ENCODE measurements around the gene KCND2. TPM values are rescaled to one million over a fixed set of nuclear protein-coding genes. Genes with fewer than 3 reads are reported as not detected.

KCND2 gene
- polyA plus RNA-seq, 2 of the 4 experiments (the other 2 are of a cell fraction), result 0.01 TPM; not detected in 1

DNA sequence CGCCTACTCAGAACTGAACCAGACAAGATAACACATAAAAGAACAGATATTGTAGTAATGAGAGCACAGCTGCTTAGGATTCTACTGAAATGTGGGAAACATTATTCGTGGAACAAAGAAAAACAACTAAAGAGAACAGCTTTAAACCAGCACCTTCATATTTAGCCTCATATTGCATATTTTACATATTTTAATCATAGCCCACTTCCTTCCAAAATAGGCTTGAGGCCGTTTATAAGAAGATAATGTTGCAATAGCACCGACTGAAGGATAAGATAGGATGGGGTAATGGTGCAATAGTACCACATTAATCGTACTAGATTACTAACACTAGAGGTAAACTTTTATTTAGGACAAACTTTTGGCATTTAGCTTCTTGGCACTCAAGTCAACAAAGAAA lies 71.3 kb downstream of the KCND2 start (continued):
- TF ChIP-seq RAD21 (conservative IDR thresholded peaks at IDR 0.05 in 1 of 2, IDR thresholded peaks at IDR 0.05 in 1 of 2), result no peak
- no peak for TF ChIP-seq RFX5 (IDR thresholded peaks at IDR 0.05)
- TF ChIP-seq, protein P1, sequence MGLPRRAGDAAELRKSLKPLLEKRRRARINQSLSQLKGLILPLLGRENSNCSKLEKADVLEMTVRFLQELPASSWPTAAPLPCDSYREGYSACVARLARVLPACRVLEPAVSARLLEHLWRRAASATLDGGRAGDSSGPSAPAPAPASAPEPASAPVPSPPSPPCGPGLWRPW (IDR thresholded peaks at IDR 0.05), result no peak
- TF ChIP-seq CEBPB (IDR thresholded peaks at IDR 0.05), result no peak
- no peak for TF ChIP-seq ZC3H11A (IDR thresholded peaks at IDR 0.05)
- TF ChIP-seq FOXS1 (CRISPR knock-in tag; IDR thresholded peaks at IDR 0.05), result no peak

DNA sequence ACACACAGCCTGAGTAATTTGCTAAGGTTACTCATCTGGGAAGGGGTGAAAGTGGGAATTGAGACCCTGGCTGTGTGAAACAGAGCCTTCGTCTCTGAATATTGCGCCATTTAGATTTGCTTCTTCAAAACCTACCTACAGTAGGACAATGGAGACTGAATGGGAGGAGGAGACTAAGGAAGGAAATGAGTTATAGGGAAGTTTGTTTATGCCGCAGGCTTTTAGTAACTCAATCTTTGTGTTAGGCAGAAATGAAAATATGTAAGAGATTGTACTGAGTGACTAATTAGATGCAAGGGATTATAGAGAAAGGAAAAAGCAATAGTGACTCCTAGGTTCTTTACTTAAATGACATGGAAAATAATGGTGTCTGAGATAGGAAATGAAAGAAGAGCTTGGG lies 80.2 kb downstream of the KCND2 start:
- CTCF ChIA-PET, result no interaction called here
- POLR2A ChIA-PET, result no interaction called here
- Histone ChIP-seq H3K9me3 (no peaks in the 10 kb centered on the region), H3K4me1 (no peaks in the 10 kb centered on the region), H3K27ac (no peak overlapping the region), H3K4me2 (no peak overlapping the region), H3K4me3 (no peak overlapping the region)
- WGBS (ENCODE audit: missing lambda C conversion rate), result 77% methylated on average over 3 of the region's 3 CpGs
- DNase-seq (ENCODE audit: low read depth in 1 of 2, low spot score in 1 of 2), result no peak
- FAIRE-seq, result no peak
- TF ChIP-seq CBX2 (IDR thresholded peaks at IDR 0.05; ENCODE audit: borderline replicate concordance, low read depth), result no peak
- no peak for TF ChIP-seq ZNF302 (CRISPR knock-in tag; IDR thresholded peaks at IDR 0.05)
- no peak for TF ChIP-seq SREBF2 (IDR thresholded peaks at IDR 0.05)
- TF ChIP-seq MAZ (IDR thresholded peaks at IDR 0.05; ENCODE audit: borderline replicate concordance, low read depth, low read length), result no peak
- TF ChIP-seq RAD21 (conservative IDR thresholded peaks at IDR 0.05 in 1 of 2, IDR thresholded peaks at IDR 0.05 in 1 of 2), result no peak
- TF ChIP-seq RCOR1 (IDR thresholded peaks at IDR 0.05; ENCODE audit: low read depth, low read length), result no peak
- TF ChIP-seq, protein P2, sequence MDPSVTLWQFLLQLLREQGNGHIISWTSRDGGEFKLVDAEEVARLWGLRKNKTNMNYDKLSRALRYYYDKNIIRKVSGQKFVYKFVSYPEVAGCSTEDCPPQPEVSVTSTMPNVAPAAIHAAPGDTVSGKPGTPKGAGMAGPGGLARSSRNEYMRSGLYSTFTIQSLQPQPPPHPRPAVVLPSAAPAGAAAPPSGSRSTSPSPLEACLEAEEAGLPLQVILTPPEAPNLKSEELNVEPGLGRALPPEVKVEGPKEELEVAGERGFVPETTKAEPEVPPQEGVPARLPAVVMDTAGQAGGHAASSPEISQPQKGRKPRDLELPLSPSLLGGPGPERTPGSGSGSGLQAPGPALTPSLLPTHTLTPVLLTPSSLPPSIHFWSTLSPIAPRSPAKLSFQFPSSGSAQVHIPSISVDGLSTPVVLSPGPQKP (IDR thresholded peaks at IDR 0.05; ENCODE audit: low read depth, low read length), result no peak
- TF ChIP-seq, protein P3, sequence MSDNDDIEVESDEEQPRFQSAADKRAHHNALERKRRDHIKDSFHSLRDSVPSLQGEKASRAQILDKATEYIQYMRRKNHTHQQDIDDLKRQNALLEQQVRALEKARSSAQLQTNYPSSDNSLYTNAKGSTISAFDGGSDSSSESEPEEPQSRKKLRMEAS (IDR thresholded peaks at IDR 0.05), result no peak
- no peak for ATAC-seq

DNA sequence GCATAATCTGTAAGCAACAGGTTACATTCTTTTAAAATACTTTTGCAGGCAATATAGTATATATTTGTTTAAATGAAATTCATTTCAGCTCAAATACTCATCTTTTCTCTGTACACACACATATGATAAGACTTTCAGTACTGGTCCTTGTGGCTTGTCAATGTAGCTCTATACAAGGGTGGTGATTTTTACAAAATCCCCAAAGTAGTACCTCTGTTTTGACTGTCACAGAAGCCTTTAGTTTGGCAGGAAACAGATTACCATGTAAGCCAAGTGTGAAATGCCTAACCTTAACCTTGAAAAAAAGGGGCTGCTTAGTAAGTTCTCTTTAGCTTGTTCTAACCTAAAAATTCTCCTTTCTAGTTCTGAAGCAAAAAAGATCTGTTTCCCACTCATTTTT lies 87.9 kb downstream of the KCND2 start:
- Histone ChIP-seq H3K4me3 (no peak overlapping the region), H3K4me1 (no peaks in the 10 kb centered on the region), H3K4me2 (no peak overlapping the region), H3K27ac (no peak overlapping the region), H3K9me3 (no peaks in the 10 kb centered on the region)
- FAIRE-seq, result no peak
- TF ChIP-seq FOXS1 (CRISPR knock-in tag; IDR thresholded peaks at IDR 0.05), result no peak
- TF ChIP-seq EP300 (IDR thresholded peaks at IDR 0.05), result no peak
- TF ChIP-seq BHLHE40 (IDR thresholded peaks at IDR 0.05; ENCODE audit: low read depth, low read length), result no peak
- ChIA-PET POLR2A (no interaction called here), CTCF (no interaction called here)
- no peak for DNase-seq (ENCODE audit: low read depth in 1 of 2, low spot score in 1 of 2)
- no peak for ATAC-seq

DNA sequence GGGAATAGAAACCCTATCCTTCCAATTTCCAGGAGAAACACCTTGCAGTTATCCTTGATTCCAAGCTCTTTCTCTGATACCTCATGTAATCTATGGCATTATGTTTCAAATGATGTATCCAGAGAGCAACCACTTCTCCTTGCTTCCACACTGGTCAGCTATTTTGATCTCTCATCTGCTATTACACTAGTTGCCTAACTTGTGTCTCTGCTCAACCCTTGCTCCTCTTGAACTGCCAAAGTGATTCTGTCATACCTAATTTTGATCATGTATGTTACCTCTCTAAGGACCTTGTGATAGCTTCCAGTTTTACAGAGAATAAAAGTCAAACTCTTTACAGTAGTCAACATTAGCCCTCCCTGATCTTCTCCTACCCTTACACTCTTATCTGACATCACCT lies 90.4 kb downstream of the KCND2 start:
- ATAC-seq (no peak), FAIRE-seq (no peak), DNase-seq (ENCODE audit: low read depth in 1 of 2, low spot score in 1 of 2) (no peak)
- CTCF ChIA-PET, result interaction anchor here (0.7 kb wide), 1 partner anchor 1945 kb away, joined by 3 read pairs; no protein-coding TSS in a partner anchor
- no peak overlapping the region for H3K4me2 ChIP-seq
- no peaks in the 10 kb centered on the region for H3K4me1 ChIP-seq
- no peak overlapping the region for H3K27ac ChIP-seq
- no peak overlapping the region for H3K4me3 ChIP-seq
- POLR2A ChIA-PET, result no interaction called here
- TF ChIP-seq SREBF2 (IDR thresholded peaks at IDR 0.05) (no peak), MYC (IDR thresholded peaks at IDR 0.05; ENCODE audit: borderline replicate concordance, low read length) (no peak), FOXS1 (CRISPR knock-in tag; IDR thresholded peaks at IDR 0.05) (no peak), KDM5A (IDR thresholded peaks at IDR 0.05) (no peak), KDM1A (IDR thresholded peaks at IDR 0.05; ENCODE audit: low read depth) (no peak), JUN (IDR thresholded peaks at IDR 0.05) (no peak), NPAS2 (CRISPR knock-in tag; IDR thresholded peaks at IDR 0.05; ENCODE audit: borderline replicate concordance) (no peak), CEBPB (IDR thresholded peaks at IDR 0.05) (no peak), CBX8 (IDR thresholded peaks at IDR 0.05) (no peak), NFE2L2 (conservative IDR thresholded peaks at IDR 0.05; ENCODE audit: low read length) (no peak), PHF8 (IDR thresholded peaks at IDR 0.05; ENCODE audit: borderline replicate concordance, low read depth) (no peak), ZSCAN20 (CRISPR knock-in tag; IDR thresholded peaks at IDR 0.05) (no peak), HOXA7 (CRISPR knock-in tag; IDR thresholded peaks at IDR 0.05) (no peak)
- TF ChIP-seq, protein P1 (IDR thresholded peaks at IDR 0.05), result no peak
- TF ChIP-seq, protein P4, sequence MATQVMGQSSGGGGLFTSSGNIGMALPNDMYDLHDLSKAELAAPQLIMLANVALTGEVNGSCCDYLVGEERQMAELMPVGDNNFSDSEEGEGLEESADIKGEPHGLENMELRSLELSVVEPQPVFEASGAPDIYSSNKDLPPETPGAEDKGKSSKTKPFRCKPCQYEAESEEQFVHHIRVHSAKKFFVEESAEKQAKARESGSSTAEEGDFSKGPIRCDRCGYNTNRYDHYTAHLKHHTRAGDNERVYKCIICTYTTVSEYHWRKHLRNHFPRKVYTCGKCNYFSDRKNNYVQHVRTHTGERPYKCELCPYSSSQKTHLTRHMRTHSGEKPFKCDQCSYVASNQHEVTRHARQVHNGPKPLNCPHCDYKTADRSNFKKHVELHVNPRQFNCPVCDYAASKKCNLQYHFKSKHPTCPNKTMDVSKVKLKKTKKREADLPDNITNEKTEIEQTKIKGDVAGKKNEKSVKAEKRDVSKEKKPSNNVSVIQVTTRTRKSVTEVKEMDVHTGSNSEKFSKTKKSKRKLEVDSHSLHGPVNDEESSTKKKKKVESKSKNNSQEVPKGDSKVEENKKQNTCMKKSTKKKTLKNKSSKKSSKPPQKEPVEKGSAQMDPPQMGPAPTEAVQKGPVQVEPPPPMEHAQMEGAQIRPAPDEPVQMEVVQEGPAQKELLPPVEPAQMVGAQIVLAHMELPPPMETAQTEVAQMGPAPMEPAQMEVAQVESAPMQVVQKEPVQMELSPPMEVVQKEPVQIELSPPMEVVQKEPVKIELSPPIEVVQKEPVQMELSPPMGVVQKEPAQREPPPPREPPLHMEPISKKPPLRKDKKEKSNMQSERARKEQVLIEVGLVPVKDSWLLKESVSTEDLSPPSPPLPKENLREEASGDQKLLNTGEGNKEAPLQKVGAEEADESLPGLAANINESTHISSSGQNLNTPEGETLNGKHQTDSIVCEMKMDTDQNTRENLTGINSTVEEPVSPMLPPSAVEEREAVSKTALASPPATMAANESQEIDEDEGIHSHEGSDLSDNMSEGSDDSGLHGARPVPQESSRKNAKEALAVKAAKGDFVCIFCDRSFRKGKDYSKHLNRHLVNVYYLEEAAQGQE (IDR thresholded peaks at IDR 0.05), result no peak
- TF ChIP-seq, protein P5, sequence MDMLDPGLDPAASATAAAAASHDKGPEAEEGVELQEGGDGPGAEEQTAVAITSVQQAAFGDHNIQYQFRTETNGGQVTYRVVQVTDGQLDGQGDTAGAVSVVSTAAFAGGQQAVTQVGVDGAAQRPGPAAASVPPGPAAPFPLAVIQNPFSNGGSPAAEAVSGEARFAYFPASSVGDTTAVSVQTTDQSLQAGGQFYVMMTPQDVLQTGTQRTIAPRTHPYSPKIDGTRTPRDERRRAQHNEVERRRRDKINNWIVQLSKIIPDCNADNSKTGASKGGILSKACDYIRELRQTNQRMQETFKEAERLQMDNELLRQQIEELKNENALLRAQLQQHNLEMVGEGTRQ (IDR thresholded peaks at IDR 0.05), result no peak
- no peaks in the 10 kb centered on the region for H3K9me3 ChIP-seq
